WTC11 (cell line): ENCODE results near the gene PSMC1. TPM values are rescaled to one million over a fixed set of nuclear protein-coding genes. Genes with fewer than 3 reads are reported as not detected.

Experiments
- ATAC-seq: fragments of 200-7000 bp; cut with Tn5 transposase; 2 replicates; pipeline ENCODE4 v1.10.0; 2021; ENCODE audit warnings: mild to moderate bottlenecking, moderate library complexity
- CTCF ChIA-PET: fragments of 300-600 bp; sonication (Branson Sonifier 250); formaldehyde crosslinking; loops from one replicate; lab custom pipeline; 2021; ENCODE audit warnings: antibody characterized with exemption; lab: Charles Lee
- POLR2A ChIA-PET: fragments of 350-600 bp; sonication (Branson Sonifier 250); formaldehyde crosslinking; loops from one replicate; lab custom pipeline; 2021; ENCODE audit warnings: antibody characterized with exemption; lab: Charles Lee
- DNase-seq: peaks from one replicate; pipeline ENCODE4 v3.0.0; 2021; ENCODE audit warnings: low spot score
- H3K27ac Mint-ChIP-seq: 2 replicates; pipeline ENCODE4 v1.8.0; 2021; ENCODE audit warnings: mixed read lengths
- H3K27me3 Mint-ChIP-seq: 2 replicates; pipeline ENCODE4 v1.8.0; 2021; ENCODE audit warnings: low read depth, mild to moderate bottlenecking, moderate library complexity, mixed read lengths
- H3K36me3 Mint-ChIP-seq: 2 replicates; pipeline ENCODE4 v1.8.0; 2021; ENCODE audit warnings: mixed read lengths
- H3K4me1 Mint-ChIP-seq: 2 replicates; pipeline ENCODE4 v1.8.0; 2022; ENCODE audit warnings: mixed read lengths
- H3K4me3 Mint-ChIP-seq: 2 replicates; pipeline ENCODE4 v1.8.0; 2021; ENCODE audit warnings: mild to moderate bottlenecking, moderate library complexity, mixed read lengths
- H3K9me3 Mint-ChIP-seq: 2 replicates; pipeline ENCODE4 v1.8.0; 2021; ENCODE audit warnings: mixed read lengths
- ATF2 ChIP-seq: sonication (generic); formaldehyde crosslinking; IDR thresholded peaks from 2 replicates; pipeline ENCODE4 v1.8.1; 2022; ENCODE audit warnings: low read depth, missing genetic modification reagents, borderline replicate concordance
- ATF6 ChIP-seq: sonication (generic); formaldehyde crosslinking; IDR thresholded peaks from 2 replicates; pipeline ENCODE4 v1.8.1; 2023; ENCODE audit warnings: mild to moderate bottlenecking, missing genetic modification reagents
- CREM ChIP-seq: sonication (generic); formaldehyde crosslinking; IDR thresholded peaks from 2 replicates; pipeline ENCODE4 v1.8.1; 2022; ENCODE audit warnings: mild to moderate bottlenecking, missing genetic modification reagents, moderate library complexity
- EMX1 ChIP-seq: fragments of 250-450 bp; sonication (Bioruptor Pico); IDR thresholded peaks from 2 replicates; pipeline ENCODE4 v1.8.0; 2021; ENCODE audit warnings: mild to moderate bottlenecking
- ERG ChIP-seq: fragments of 250-450 bp; sonication (Bioruptor Pico); IDR thresholded peaks from 2 replicates; pipeline ENCODE4 v1.8.0; 2021; ENCODE audit warnings: mild to moderate bottlenecking
- GRHL2 ChIP-seq: fragments of 250-450 bp; sonication (Bioruptor Pico); IDR thresholded peaks from 2 replicates; pipeline ENCODE4 v1.8.0; 2022; ENCODE audit warnings: mild to moderate bottlenecking, moderate library complexity; ENCODE audit not compliant: insufficient replicate concordance, severe bottlenecking
- JUN ChIP-seq: sonication (generic); formaldehyde crosslinking; IDR thresholded peaks from 2 replicates; pipeline ENCODE4 v1.8.0; 2023; ENCODE audit warnings: mild to moderate bottlenecking, missing genetic modification reagents
- RELA ChIP-seq: sonication (generic); formaldehyde crosslinking; IDR thresholded peaks from 2 replicates; pipeline ENCODE4 v1.8.1; 2022; ENCODE audit warnings: missing genetic modification reagents, mild to moderate bottlenecking, borderline replicate concordance
- SMAD3 ChIP-seq: sonication (generic); formaldehyde crosslinking; IDR thresholded peaks from 2 replicates; pipeline ENCODE4 v1.8.0; 2022; ENCODE audit warnings: missing genetic modification reagents, mild to moderate bottlenecking, borderline replicate concordance
- SMAD4 ChIP-seq: sonication (generic); formaldehyde crosslinking; IDR thresholded peaks from 2 replicates; pipeline ENCODE4 v1.8.0; 2022; ENCODE audit warnings: mild to moderate bottlenecking, missing genetic modification reagents
- STAT6 ChIP-seq: sonication (generic); formaldehyde crosslinking; conservative IDR thresholded peaks from 2 replicates; pipeline ENCODE4 v1.8.1; 2023; ENCODE audit warnings: mild to moderate bottlenecking, low read depth, missing genetic modification reagents, moderate library complexity
- USF1 ChIP-seq: sonication (generic); formaldehyde crosslinking; IDR thresholded peaks from 2 replicates; pipeline ENCODE4 v1.8.0; 2022; ENCODE audit warnings: mild to moderate bottlenecking, missing genetic modification reagents
- ZBTB21 ChIP-seq: sonication (generic); formaldehyde crosslinking; IDR thresholded peaks from 2 replicates; pipeline ENCODE4 v1.8.1; 2023; ENCODE audit warnings: mild to moderate bottlenecking, missing genetic modification reagents, borderline replicate concordance
- ZBTB43 ChIP-seq: sonication (generic); formaldehyde crosslinking; IDR thresholded peaks from 2 replicates; pipeline ENCODE4 v1.8.1; 2023; ENCODE audit warnings: mild to moderate bottlenecking, missing genetic modification reagents
- ZNF138 ChIP-seq: sonication (generic); formaldehyde crosslinking; conservative IDR thresholded peaks from 2 replicates; pipeline ENCODE4 v1.8.1; 2022; ENCODE audit warnings: mild to moderate bottlenecking, moderate library complexity, missing genetic modification reagents
- ZNF281 ChIP-seq: sonication (generic); formaldehyde crosslinking; IDR thresholded peaks from 2 replicates; pipeline ENCODE4 v1.8.0; 2023; ENCODE audit warnings: mild to moderate bottlenecking, missing genetic modification reagents
- ZNF396 ChIP-seq: fragments of 250-450 bp; sonication (Bioruptor Pico); IDR thresholded peaks from 2 replicates; pipeline ENCODE4 v1.8.0; 2021; ENCODE audit warnings: mild to moderate bottlenecking, moderate library complexity, borderline replicate concordance
- ZNF512 ChIP-seq: sonication (generic); formaldehyde crosslinking; IDR thresholded peaks from 2 replicates; pipeline ENCODE4 v1.8.1; 2022; ENCODE audit warnings: missing genetic modification reagents, borderline replicate concordance
- ZSCAN18 ChIP-seq: fragments of 250-450 bp; sonication (Bioruptor Pico); IDR thresholded peaks from 2 replicates; pipeline ENCODE4 v2.1.2; 2022; ENCODE audit warnings: mild to moderate bottlenecking, moderate library complexity
- total RNA-seq: library from RNA; stranded (reverse); gene quantifications from 3 replicates; pipeline ENCODE4 v1.2.3, GENCODE V29; 2021

Gene PSMC1
- total RNA-seq, 1 experiment from 2014 or later = 88.9 TPM

- POLR2A ChIA-PET = no interaction called here
- CTCF ChIA-PET = no interaction called here
- Mint-ChIP-seq H3K27ac (no peak overlapping the region), H3K36me3 (peaks cover 36% of the 10 kb centered on the region), H3K9me3 (peaks cover 55% of the 10 kb centered on the region)
- no peak for DNase-seq
- no peak for ATAC-seq
- TF ChIP-seq USF1 = no peak
- TF ChIP-seq ATF2 = no peak
- no peak for TF ChIP-seq ZNF281
- no peak for TF ChIP-seq ZBTB43
- no peak for TF ChIP-seq SMAD4 (CRISPR knock-in tag)
- TF ChIP-seq ZSCAN18 = no peak
- no peak for TF ChIP-seq ZNF512 (CRISPR knock-in tag)
- no peak for TF ChIP-seq EMX1 (CRISPR knock-in tag)
- TF ChIP-seq ZNF396 (CRISPR knock-in tag) = no peak
- no peak for TF ChIP-seq ZNF138 (CRISPR knock-in tag)
- no peak for TF ChIP-seq ZBTB21 (CRISPR knock-in tag)
- no peak for TF ChIP-seq JUN
- TF ChIP-seq ATF6 = no peak
- TF ChIP-seq, all 79 proteins: peak for 0
- H3K4me1 Mint-ChIP-seq = no peaks in the 10 kb centered on the region
- no peak overlapping the region for H3K4me3 Mint-ChIP-seq
- peaks cover 76% of the 10 kb centered on the region for H3K27me3 Mint-ChIP-seq
These were observed 17.2 kb upstream of the PSMC1 start for GRCh38 chr14:90239139-90239538.

- peaks cover 66% of the 10 kb centered on the region for H3K27me3 Mint-ChIP-seq
- no peak for DNase-seq
- H3K4me3 Mint-ChIP-seq = no peak overlapping the region
- no peak overlapping the region for H3K27ac Mint-ChIP-seq
- peaks cover 35% of the 10 kb centered on the region for H3K36me3 Mint-ChIP-seq
- H3K9me3 Mint-ChIP-seq = peaks cover 48% of the 10 kb centered on the region
- ChIA-PET CTCF (interaction anchor here (0.7 kb wide), 1 partner anchor 133 kb away, joined by 3 read pairs; no protein-coding TSS in a partner anchor), POLR2A (no interaction called here)
- ATAC-seq = no peak
- no peaks in the 10 kb centered on the region for H3K4me1 Mint-ChIP-seq
- no peak for TF ChIP-seq CREM (CRISPR knock-in tag)
- TF ChIP-seq STAT6 (CRISPR knock-in tag) = no peak
- no peak for TF ChIP-seq SMAD3 (CRISPR knock-in tag)
- no peak for TF ChIP-seq RELA (CRISPR knock-in tag)
- TF ChIP-seq ERG (CRISPR knock-in tag) = no peak
- TF ChIP-seq ZNF138 (CRISPR knock-in tag) = no peak
- no peak for TF ChIP-seq GRHL2 (CRISPR knock-in tag)
These were observed 13.9 kb upstream of the PSMC1 start for GRCh38 chr14:90242444-90242843.
